HG03354 (cell line): ENCODE data around the gene PCDH9.

Source experiments
- ATAC-seq: cut with Tn5 transposase; IDR thresholded peaks from one replicate; pipeline ENCODE4 v1.9.1; 2021; ENCODE audit warnings: mild to moderate bottlenecking; ENCODE audit not compliant: unreplicated experiment, poor library complexity, severe bottlenecking

Gene PCDH9

DNA sequence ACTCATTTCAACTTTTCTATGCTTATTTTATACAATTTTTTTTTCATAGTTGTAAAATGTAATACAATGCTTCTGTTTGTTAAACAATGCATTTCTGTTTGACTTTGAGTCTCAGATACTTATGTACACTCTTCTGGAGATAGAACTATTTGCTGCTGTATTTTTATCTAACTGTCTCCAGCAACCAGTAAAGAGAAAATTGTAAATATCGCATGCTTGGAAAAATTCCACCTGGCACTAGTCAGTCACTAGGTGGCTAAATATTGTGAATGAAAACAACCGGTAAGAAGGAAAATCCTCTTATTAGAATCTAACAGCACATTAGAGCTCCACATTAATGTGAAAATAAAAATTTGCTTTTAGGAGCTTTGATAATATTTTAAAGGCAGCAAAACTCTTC lies 876.5 kb downstream of the PCDH9 start:
- no peak for ATAC-seq

- no peak for ATAC-seq
Observed at GRCh38 chr13:66349966-66350365, 880.2 kb downstream of the PCDH9 start.

DNA sequence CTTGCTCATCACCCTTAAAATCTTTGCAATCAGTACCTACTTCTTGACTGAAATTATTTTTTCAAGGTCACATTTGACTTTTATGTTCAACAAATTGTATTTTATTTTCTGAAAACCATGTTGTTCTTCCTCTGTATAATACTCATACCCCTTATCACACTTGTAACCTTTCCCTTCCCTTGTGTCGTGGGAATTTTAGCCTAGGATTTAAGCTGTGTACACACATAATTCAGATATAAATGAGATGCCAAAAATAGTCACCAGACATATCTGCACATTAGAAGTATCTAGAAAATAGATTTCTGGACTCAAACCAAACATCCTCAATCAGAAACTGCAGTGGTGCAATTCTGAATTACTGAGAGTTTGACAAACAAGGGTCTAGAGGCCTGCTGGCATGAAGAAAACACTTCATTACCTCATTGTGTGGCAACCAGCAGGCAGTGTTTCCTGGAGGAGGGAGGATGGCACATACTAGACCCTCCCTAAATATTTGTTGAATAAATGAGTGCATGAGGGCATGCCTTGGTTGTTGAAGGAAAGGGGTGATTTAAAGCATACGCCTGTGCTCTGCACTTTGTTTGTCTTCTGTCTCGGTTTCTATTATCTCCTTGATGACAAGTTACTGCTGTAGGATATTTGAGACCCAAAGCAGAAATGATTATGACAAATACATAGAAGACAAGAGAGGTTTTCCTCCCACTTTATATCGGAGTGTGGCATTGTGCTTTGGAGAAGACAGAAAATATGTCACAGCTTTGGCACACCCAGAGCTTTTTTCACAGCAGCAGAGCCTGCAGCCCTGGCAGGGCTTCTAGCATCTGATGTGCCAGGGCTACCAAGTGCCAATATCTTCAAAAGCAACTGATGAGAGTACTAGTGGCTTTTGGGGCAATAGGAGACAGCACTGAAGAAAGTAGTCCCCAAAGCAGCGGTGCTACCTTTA lies 881.1 kb downstream of the PCDH9 start:
- ATAC-seq: no peak

DNA sequence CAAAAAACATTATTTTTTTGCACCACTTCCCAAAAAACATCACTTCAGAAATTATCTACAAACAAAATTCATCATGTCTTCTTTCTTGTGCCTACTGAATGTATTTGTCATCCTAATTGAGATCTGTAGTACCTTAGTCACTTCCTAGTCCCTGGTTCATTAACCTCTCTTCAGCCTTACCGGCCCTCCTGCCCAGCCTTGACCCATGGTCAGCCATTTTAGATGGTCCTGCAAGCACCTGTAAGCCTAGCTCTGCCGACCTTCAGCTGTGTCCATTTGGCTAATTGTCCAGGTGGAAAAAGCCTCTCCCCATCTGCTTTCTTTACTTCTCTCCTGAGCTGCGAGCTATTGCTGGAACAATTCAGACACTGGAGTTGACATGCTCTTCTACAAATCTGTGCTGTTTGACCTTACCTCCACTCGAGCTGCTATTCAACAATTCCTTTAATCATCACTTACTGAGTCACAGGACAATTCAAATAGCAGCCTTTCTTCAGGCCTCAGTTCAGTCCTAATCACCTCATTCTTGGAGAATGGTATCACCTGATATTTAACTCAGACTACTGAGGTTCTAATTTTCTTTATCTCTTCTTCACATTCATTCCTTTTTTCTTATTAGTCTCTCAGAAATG lies 882.5 kb downstream of the PCDH9 start:
- ATAC-seq: no peak

- ATAC-seq: no peak
Observed at GRCh38 chr13:66345971-66346370, 884.2 kb downstream of the PCDH9 start.

GRCh38 chr13:66345518-66345810 lies 884.7 kb downstream of the PCDH9 start:
- ATAC-seq: no peak

- no peak for ATAC-seq
Observed at GRCh38 chr13:66344805-66345517, 885.2 kb downstream of the PCDH9 start.

GRCh38 chr13:66343224-66343828 lies 886.8 kb downstream of the PCDH9 start:
- no peak for ATAC-seq

- no peak for ATAC-seq
Observed at GRCh38 chr13:66341635-66342377, 888.3 kb downstream of the PCDH9 start.

DNA sequence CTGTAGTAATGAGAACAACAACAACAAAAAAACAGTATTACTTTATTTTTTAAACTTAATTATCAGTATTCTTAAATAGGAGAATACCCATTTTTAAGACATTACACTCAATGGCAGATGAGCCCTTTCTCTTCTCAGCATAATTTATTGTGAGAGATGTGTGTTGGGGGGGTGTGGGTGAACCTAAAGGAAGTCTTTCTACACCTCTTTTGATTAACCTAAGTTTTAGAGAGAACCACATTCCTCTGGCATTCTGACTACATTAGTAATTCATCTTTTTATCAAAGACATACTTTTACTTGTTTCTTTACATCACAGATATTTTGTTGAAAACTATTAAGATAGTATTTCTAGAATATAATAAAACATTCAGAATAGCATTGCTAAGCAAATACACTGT lies 890.9 kb downstream of the PCDH9 start:
- ATAC-seq: no peak

GRCh38 chr13:66338542-66338941 lies 891.6 kb downstream of the PCDH9 start:
- ATAC-seq: no peak

GRCh38 chr13:66335626-66336025 lies 894.5 kb downstream of the PCDH9 start:
- ATAC-seq: no peak

DNA sequence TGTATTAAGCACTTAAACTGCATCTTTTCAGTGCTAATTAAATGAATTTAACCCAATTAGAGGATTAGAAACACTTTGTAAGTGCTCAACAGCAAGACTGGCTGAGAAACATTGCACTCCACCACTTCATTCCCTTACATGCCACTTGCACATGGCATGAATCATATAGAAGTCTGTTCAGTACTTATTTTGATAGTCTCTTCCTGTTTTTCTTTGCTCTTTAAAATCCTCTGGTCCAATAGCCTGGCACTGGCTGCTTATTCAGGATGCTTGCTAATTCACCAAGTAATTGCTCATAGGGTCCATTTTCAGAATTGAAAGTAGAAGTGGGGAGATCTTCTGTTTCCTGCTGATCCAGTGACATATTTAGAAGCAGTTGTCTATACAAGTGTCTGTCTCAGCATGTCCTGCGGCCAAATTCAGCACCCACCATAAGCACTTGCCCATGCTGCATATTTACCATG lies 900.1 kb downstream of the PCDH9 start:
- ATAC-seq: no peak

GRCh38 chr13:66328476-66328875 lies 901.7 kb downstream of the PCDH9 start:
- ATAC-seq: no peak

DNA sequence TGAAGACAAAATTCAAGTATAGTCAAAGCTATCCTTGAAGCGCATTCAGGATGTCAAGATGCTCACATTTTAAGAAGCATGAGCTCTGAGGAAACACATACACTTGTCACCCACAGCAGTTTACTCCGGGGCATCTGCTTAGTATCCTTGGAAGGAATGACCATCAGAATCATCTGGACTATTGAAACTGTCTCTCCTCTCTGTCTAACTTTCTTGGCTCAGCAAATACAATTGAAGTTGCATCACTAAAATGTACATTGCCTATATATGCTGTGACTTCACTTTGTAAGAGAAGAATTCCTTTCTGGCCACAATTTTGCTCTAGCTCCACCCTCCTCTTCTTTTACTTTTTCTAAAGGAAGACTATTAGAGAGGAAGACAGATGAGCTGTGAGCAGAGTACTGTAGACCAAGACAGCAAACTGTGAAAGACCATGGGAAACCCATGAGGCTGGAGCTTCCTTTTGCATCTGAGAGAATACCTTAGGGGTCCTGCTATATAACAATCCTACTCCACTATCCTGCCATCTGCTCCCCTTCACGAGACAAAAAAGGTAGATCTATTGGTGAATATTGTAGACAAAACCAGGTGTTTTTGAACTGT lies 906.3 kb downstream of the PCDH9 start:
- no peak for ATAC-seq

DNA sequence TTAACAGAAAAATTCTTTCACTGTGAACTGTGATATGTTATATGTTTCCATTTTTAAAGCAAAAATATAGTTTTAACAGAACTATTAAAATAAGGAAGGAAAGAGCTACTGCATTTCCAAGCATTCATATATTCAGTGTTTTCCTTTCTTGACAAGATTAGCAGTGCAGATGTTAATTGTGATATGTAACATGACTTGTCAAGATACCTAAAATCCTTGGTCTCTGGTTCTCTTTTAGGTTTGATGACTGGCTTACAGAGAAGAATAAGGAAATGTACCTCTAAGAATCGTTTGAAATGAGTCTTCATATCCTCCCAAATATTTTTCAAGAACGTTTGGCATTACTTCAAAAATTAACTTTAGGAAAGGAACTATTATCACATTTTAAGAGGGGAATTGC lies 907.2 kb downstream of the PCDH9 start:
- no peak for ATAC-seq

GRCh38 chr13:66322193-66322740 lies 907.9 kb downstream of the PCDH9 start:
- no peak for ATAC-seq

DNA sequence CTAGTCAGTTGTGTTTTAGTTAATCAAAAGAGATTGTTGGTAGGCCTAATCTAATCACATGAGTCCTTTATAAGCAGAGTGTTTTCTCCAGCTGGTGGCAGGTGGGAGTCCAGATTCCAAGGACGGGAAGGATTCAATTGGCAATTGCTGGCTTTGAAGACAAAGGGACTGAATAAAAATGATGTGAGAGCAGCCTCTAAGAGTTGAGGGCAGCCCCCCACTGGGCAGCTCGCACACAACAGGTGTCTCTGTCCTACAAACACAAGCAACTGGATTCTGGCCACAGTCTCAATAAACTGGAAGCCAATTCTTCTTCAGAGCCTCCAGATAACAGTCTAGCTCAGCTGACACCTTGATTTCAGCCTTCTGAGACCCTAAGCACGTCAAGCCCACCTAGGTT lies 915.2 kb downstream of the PCDH9 start:
- ATAC-seq: no peak

DNA sequence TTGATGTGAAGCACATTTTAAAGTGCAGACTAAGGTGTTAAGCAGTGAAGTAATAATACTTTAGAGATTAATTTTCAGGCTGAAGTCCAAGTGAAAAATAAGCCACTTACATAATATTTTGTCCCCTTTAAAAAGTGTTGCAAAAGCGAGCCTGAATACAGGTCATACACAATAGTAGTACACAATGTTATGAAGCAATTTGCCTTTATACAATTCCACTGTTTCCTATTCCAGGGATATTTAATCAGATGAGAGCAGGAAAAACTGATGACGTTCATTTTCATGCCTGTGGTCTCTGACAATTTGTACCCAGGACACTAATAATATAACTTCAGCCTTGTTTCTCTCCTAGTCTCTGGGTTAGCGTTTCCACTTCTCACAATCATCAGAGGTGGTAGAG lies 916.7 kb downstream of the PCDH9 start:
- ATAC-seq: no peak
